Skeletal muscle cell (primary cell): ENCODE measurements around the gene WNT7A.
"Not testable (repeated sequence)": the region's sequence is repeated elsewhere in the genome, so short reads cannot be mapped to it uniquely, and the experiment has no call there.

ENCODE experiments used
- DNase-seq: peaks from one replicate; pipeline ENCODE4 v3.0.0-alpha.2; 2010; ENCODE audit warnings: low read depth
- H3K4me3 ChIP-seq: 2 replicates; pipeline ENCODE4 v1.5.1; 2011; ENCODE audit warnings: low read depth, mild to moderate bottlenecking, control low read depth, low read length, moderate library complexity

WNT7A gene

DNA sequence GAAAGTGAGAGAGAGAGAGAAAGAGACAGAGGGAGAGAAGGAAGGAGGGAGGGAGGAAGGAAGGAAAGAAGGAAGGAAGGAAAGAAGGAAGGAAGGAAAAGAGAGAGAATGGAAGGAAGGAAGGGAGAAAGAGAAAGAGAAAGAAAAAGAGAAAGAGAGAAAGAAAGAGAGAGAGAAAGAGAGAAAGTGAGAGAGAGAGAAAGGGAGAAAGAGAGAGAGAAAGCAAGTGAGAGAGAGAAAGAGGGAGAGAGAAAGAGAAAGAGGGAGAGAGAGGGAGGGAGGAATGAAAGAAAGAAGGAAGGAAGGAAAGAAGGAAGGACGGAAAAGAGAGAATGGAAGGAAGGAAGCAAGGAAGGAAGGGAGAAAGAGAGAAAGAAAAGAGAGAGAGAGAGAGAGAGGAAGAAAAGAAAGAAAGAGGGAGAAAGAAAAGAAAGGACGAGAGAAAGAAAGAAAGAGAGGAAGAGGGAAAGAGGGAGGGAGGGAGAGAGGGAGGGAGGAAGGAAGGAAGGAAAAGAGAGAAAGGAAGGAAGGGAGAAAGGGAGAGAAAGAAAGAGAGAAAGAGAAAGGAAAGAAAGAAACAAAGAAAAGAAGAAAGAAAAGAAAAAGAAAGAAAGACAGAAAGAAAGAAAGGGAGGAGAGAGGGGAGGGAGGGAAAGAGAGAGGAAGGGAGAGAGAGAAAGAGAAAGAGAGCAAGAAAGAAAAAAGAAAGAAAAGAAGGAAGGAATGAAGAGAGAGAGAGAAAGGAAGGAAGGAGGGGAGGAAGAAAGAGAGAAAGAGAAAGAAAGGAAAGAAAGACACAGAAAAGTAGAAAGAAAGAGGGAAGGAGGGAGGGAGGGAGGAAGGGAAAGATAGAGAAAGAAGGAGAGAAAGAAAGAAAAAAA, 10.8 kb downstream of the WNT7A start:
- H3K4me3 ChIP-seq = no peak overlapping the region
- DNase-seq = no peak

DNA sequence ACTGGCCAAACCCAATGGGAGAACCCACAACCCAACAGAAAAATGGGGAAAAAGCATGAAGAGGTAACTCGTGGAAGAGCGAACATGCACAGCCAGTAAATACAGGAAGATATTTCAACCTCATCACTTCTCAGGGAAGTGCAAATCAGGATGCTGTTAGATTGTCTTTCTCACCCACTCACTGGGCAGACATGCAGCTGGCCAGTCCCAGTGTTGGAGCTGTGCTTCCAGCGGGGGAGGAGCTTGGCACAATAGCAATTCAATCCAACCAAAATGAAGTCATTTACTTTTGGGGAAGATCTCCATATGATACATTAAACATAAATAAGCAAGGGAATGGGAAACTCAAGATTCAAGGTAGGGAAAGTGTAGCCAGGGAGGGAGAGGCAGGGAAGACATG, 12.1 kb downstream of the WNT7A start:
- no peak for DNase-seq
- no peak overlapping the region for H3K4me3 ChIP-seq

DNA sequence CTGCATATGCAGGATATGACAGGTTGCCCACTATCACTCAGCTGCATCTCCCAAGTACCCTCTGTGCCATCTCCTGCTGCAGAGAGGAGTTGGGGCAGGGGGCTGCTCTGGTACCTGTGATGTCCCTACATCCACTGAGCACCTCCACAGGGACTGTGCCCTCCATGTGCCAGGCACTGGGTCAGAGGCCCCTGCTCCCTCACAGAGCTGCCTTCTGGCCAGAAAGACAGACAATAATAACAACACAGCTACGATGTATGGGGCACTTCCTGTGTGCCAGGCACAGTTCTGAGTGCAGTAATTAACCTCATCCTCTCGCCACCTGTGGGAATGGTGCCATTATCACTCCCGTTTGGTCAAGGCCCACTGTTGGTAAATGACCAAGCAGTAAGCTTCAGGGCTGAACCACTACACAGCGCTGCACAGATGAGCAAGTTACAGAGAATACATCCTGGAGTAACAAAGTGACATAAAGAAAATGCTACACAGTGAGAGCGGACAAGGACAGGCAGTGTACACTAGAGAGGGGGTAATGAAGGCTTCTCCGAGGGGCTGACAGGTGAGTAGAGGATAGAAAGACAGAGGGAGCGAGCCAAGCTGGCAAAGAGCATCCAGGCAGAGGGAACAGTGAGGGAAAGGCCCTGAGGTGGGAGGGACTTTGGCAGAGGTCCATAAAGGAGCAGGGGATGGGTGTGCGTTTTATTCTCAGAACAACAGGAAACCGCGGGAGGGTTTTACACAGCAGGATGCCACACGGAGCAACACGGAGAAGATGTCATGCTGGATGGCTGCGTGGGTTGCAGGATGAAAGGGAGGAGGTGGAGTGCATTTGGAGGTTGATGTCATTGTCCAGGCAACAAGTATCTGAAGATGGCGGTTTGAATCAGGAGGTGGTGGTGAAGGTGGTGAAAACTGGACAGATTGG, 13.6 kb downstream of the WNT7A start:
- no peak for DNase-seq
- no peak overlapping the region for H3K4me3 ChIP-seq

DNA sequence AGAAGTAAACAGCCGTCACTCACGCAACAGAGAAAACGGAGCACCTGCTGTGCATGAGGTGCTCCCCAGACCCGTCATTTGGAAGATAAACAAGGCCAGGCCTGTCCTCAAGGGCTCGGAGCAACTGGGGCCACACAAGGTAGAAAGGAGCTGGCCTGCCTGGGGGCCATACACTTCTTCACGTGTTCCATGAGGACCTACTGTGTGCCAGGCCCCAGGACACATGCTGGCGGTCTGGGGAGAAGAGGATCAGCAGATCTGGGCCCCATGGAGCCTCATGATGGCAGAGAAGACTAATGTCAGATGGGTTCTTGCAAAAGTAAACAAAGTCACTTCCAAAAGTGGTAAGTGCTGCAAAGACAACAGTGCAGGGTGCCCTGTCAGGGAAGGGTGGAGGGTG, 14.3 kb downstream of the WNT7A start:
- no peak overlapping the region for H3K4me3 ChIP-seq
- no peak for DNase-seq

DNA sequence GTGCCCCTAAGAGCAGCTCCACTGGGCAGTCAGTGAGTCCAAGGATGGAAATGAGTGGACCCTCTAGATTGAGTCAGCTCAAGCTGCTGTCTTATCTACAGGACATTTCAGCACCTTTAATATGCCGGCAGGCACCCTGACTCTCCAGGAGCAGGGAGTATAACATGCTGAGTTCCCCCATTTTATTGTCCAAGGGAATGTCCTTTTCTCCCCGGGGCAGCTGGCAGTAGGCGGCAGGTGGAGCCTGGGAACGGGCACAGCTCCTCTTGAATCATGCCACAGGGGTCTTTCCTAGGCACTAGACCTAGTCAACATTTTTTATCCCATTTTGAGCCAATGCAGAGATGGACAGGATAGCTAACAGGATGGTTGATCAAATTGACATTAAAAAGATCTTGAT, 14.8 kb downstream of the WNT7A start:
- H3K4me3 ChIP-seq = no peak overlapping the region
- no peak for DNase-seq

DNA sequence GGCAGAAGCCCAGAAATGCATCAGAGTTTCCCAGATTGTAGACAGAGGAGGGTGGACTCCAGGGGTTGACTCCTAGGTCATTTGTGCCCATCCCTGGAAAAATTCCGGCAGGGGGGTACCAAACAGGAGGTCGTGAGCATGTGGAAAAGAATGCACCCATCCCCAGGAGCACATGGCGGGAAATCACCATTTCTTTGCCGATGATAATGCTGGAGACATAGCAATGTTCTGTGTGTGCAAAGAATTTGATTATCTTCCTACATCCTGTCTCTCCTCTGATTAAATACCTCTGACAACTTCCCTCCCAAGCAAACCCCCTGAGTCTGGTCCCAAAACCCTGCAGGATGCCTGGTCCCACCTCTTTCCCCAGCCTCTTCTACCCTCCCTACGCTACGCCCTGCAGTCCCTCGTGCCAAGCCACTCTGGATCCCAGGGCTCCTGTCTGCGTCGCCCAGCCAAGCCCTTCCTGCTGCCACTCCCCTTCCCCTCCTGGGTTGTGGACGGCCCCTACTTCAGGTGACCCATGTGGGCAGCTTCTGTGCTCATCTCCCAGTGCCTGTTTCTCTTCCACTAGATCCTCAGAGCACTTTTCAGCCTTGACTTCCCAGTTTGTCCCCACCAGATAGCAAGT, 15.8 kb downstream of the WNT7A start:
- no peak for DNase-seq
- no peak overlapping the region for H3K4me3 ChIP-seq

DNA sequence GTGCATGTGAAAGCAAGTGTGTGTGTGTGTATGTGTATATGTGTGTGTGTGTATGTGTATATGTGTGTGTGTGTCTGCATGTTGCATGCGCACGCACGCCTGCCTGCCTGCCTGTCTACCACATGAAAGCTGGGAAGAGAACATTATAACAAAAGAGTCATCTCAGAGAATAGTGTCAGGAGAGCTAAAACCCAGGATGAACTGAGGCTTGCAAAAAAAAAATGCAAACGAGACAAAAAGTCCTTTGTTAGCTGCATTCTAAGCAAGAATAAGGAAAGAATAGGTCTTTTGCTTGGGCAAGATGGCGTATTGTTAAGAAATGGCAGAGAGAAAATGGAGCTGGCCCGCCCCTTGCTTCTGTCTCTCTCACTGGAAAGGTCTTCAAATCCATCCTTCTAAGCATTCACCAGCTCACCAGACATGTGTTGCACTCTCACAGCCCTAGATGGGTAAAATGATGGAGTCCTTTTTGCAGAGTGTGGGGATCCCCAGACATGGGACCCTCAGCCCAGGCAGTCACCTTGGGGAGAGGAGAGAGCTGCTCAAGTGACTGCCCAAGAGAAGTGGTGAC, 16.4 kb downstream of the WNT7A start:
- H3K4me3 ChIP-seq = no peak overlapping the region
- DNase-seq = no peak

DNA sequence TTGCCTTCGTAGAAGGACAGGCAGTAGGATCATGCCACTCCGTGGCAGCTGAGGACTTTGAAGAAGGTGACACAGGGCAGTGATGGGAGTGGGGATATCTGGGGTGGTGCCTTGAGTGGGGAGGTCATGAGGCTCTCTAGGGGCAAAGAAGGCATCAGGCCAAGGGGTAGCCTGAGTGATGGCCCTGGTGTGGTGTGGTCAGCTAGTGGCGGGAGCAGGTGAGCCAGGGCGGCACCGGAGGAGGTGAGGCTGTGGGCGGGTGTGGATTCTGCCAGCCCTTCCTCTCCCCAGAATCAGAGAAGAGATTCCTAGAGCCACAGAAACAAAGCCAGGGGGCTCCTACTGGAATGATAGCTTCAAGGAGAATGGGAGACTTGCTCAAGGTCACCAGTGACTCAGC, 18.4 kb downstream of the WNT7A start:
- no peak overlapping the region for H3K4me3 ChIP-seq
- DNase-seq = no peak

DNA sequence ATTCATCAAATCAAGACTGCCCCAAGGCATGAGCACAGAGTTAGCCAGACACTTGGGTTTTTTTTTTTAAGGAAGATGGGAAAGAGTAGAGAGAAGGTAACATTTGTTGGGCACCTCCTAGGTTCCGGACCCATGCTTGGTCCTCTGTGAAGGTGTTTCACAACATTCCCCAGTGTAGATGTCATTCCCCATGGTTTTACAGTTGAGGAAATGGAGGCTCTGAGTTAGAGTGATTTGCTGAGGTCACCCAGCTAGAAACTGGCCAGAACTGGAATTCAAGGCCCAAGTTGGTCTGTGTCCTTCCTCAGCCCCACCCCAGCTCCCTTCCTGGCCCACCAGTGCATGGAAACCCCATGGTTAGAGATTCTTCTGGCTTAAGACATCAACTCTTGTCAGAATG, 19.9 kb downstream of the WNT7A start:
- no peak for DNase-seq
- no peak overlapping the region for H3K4me3 ChIP-seq

DNA sequence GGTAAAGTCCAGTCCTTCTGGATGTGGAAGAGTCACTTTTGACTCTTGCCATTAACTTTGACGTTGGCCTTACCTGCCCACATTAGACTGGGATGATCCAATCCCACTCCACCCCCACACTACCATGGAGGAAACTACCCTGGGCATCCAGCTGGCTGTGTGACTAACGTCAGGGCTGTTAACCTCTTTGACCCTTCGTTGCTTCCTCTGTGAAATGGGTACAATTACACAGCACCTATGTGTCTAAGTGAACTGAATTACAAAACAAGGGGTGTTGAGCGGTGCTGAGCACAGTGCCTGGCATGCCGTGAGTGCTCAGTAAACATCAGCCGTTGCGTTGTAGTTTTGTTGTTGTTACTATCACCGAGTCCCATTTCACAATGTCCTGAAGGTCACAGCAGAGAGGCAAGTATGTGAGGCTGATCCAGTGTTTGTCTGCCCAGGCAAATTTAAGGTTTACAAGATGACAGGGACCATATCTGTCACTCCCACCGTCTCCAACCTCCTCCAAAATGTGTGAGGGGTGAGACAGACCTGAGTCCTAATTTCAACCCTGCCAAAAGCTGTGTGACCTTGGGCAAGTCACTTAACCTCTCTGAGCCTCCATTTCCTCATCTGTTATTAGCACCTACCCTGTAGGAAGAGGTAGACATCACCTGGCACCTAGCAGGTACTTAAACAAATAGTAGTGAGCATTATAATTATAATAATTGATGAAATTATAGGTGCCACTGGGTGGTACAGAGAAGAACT, 20.9 kb downstream of the WNT7A start:
- H3K4me3 ChIP-seq = no peak overlapping the region
- no peak for DNase-seq

DNA sequence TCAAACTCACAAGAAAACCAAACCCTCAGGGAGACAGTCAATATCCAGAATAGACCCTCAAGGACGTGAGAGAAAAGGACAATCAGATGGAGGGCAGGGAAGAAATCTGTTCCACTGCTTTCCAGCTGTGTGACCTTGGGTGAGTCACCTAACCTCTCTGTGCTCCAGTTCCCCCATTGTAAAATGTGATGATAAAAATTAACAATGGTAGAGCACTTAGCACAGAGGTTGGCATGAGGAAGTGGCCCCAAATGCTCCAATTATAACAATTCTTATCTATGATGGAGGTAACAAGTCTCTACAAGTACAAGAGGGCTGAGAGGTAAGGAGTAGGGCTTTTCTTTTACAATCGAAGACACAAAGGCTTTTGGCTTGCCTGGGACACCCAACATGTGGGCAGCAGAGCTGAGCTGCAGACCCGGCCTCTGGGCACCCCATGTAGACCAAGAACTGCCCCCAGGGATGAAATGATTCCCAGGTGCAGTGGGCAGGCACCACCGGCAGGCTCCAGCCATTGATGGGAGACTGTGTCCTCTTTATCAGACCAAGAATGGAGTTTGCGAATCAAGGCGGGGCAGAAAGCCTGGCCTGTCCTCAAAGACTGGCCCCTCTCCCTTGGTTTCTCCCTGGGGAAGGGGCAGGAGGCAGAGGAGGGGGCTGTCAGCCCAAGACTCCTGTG, 22.0 kb downstream of the WNT7A start:
- DNase-seq = no peak
- H3K4me3 ChIP-seq = no peak overlapping the region

DNA sequence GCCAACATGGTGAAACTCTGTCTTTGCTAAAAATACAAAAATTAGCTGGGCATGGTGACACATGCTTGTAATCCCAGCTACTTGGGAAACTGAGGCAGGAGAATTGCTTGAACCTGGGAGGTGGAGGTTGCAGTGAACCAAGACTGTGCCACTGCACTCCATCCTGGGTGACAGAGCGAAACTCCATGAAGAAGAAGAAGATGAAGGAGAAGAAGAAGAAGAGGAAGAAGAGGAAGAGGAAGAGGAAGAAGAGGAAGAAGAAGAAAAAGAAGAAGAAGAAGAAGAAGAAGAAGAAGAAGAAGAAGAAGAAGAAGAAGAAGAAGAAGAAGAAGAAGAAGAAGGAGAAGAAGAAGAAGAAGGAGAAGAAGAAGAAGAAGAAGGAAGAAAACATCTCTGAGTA, 23.2 kb downstream of the WNT7A start:
- H3K4me3 ChIP-seq, DNase-seq: not testable (repeated sequence)

DNA sequence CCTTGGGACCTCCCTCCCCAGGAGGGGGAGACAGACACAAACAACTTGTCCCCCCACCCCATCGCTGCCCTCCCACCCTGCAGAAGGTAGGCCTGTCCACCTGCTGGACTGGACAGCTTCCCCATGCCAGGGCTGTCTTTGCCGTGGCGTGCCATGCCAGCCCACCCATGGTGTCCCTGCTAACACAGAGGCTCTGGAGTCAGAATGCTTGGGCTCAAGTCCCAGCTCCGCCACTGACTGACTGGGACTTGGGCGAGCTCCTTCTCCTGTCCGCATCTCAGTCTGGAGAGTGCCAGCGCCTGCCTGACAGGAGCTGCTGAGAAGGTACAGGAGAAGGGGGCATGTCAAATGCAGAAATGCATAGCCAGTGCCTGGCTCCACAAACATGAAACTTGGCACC, 23.9 kb downstream of the WNT7A start:
- DNase-seq = no peak
- H3K4me3 ChIP-seq = no peak overlapping the region

DNA sequence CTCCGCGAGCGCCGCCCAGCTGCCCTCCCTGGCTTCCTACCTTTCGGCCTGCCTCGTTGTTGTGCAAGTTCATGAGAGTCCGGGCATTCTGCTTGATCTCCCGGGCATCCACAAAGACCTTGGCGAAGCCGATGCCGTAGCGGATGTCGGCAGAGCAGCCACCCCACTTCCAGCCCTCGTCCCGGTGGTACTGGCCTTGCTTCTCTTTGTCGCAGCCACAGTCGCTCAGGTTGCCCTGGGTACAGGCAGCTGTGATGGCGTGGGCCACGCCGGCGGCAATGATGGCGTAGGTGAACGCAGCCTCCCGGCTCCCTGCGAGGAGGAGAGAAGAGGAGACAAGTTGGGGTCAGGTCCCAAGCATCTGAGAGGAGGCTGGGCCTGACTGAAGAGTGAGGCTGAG, 25.4 kb downstream of the WNT7A start:
- no peak for DNase-seq
- no peak overlapping the region for H3K4me3 ChIP-seq

DNA sequence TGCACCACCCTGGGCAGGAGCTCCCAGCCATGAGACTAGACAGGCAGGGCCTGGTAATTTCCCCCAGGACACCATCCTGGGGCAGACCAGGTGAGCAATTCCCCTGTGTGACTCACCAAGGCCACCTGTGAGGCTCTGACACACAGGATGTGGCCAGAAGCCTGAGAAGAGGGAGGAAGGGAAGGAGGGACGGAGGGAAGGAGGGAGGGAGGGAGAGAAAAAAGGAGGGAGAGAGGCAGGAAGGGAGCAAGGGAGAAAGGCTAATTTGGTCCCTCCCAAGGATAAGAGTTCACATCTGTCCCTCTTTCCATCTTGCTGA, 25.9 kb downstream of the WNT7A start:
- no peak overlapping the region for H3K4me3 ChIP-seq
- DNase-seq = no peak

DNA sequence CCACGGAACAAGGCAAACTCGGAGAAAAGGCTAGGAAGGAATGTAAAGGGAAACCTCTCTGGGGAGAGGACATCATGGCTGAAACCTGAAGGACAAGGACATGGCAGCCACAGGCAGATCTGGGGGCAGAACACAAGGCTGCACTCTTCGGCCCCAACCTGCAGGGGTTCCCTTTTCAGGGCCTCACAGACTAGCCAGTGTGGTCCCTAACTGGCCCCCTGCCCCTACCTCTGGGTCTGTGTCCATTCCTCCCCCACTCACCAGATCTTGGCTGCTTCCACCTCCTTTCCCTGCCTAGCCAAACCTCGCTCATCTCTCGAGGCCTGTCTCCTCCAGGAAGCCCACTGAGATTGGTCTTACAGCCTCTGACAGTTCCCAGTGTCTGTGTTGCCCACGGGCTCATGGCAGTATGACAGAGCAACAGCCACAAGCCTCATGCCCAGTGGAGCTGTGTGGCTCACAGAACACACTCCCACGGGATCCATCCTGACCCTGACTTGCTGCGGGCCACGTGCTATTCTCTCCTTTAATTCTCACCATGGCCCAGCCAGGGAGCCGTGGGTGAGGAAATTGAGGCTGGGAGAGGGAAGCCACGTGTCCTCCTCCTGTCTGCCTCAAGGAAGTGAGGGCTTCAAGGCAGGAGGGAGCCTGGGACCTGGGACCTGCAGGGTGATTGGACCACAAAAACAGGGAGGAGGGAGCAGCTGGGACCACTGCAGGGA, 26.5 kb downstream of the WNT7A start:
- DNase-seq = no peak
- H3K4me3 ChIP-seq = no peak overlapping the region

DNA sequence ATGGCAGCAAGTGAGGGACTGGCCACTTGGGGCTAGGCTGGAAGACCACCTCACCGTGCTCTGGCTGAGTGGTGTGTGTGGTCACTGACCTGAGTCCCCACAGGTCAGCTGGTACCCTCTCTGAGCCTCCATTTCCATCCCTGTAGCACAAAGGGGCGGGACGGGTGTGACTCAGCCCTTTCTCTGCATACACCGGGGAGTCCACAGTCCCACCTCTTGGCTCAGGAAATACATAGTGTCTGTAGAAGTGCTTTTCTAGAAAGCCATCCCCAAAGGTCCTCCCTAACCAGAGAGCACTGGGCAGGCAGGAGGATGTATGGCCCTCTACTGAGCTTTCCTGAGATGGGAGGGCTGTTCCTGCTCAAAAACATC, 27.2 kb downstream of the WNT7A start:
- no peak for DNase-seq

DNA sequence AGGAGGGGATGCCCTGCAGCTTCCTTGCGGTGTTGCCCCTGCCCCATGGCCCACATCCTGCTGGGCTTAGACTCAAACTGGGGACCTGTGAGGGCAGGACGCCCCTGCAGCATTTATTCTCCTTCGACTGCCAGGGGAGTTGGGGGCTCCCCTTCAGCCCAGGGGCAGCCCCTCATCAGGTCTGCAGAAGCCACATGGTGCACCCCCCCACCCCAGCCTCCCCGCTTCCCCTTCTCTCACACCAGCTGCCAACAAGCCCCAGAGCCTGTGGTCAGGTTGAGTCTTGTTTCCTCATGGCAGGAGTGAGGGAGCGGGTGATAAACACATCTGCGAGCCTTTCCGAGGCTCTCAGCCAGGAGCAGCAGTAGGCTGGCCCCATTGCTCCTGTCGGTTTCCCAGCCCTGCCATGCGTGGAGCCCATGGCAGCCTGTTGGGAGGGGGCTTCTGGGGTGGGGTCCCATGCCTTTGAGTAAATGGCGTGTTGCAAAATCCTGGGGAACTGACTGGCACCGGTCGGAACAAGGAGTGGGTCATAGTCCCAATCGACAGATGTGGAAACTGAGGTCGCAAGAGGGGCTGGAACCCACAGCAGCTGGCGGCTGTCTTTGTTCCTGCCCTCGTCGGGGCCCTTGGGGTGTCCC, 27.8 kb downstream of the WNT7A start:
- no peak overlapping the region for H3K4me3 ChIP-seq
- no peak for DNase-seq

More for the DNA sequence above, 27.2 kb downstream of the WNT7A start:
- no peak overlapping the region for H3K4me3 ChIP-seq
